HG03045 (cell line): ENCODE measurements around the gene RBM17.
"Not testable (repeated sequence)": the region's sequence is repeated elsewhere in the genome, so short reads cannot be mapped to it uniquely, and the experiment has no call there.

Experiments
- ATAC-seq: cut with Tn5 transposase; IDR thresholded peaks from one replicate; pipeline ENCODE4 v1.9.1; 2021; ENCODE audit warnings: mild to moderate bottlenecking, moderate library complexity; ENCODE audit not compliant: unreplicated experiment

RBM17 gene

DNA sequence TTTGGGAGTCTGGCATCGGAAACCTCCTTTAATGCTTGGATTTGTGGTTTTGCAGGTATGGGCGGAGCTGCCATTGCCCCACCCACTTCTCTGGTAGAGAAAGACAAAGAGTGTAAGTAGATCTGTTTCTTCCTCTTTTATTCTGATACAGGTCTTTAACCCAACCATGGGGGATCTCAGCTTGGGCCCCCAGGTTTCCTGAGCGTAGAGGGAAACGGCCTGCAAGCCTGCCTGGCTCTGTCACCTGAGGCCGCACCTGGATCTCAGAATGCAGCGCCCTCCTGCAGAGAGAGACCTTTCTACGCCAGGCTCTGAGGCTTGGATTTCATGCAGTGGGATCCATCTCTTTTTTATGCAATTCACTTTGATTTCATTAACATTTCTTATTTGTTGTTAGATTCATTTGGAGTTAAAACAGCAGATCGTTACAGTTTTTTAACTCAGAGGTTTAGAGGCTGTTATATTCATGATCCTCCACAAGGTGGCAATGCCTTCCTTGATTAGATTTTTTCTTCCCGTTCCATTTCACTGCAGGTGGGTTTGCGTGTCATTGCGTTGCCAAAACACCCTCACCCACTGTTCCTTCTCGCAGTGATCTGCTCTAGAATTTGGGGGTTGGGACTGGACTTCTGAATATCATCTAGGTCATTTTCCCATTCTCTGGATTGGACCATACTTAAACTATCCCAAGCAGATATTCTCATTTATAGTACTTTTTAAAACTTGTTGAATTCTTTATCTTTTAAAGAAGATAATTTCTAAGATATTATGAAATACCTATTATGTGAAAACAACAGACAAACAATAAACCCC, 20.0 kb downstream of the RBM17 start:
- no peak for ATAC-seq

DNA sequence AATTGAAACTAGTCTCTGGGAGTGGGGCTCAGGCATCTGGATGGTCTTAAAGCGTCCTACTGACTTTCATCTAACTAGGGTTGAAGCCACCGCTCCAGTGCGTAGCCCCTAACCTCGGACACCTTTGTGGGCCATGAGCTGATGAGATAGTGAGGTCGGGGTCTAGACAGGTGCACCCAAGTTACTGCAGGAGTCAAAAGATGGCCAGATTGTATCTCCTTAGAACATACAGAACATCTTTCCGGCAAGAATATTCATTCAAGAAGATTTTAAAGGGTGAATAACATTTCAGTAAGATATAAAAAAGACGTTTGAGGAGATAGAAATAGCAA, 20.6 kb downstream of the RBM17 start:
- no peak for ATAC-seq

DNA sequence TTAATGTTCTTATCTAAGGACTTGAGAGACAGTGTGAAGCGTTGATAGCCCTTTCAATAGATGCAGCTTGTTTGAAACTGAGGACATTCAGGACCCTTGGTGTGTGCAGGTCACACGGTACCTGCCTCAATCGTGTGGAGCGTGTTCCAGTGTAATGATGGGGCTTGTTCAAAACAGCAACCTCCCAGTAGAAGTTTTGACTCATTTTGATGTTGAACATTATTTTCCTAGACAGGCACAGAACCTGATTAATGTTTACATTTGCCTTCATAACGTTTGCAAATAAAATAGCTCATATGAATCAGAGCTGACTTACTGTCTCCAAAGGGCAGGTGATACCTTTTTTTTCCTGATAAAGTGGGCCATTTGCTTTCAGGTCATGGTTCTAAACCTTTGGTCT, 21.3 kb downstream of the RBM17 start:
- no peak for ATAC-seq

DNA sequence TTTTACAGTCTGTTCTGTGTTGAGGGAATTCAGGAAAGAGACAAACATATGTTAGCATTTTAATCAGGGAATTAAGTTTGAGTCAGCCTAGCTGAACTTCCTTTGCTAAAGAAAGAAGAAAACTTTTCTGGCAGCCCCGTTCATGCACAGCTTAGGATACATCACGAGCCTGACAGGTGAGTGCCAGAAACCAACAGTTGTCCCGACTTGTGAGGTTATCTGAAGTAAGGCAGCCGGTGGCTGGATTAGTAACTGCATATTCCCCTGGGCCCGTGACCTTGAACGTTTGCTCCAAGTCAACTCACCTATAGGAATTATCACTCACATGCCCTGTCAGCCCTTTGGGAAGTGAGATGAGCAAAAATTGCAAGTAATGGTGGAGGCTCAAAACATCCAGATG, 24.1 kb downstream of the RBM17 start:
- ATAC-seq: no peak

DNA sequence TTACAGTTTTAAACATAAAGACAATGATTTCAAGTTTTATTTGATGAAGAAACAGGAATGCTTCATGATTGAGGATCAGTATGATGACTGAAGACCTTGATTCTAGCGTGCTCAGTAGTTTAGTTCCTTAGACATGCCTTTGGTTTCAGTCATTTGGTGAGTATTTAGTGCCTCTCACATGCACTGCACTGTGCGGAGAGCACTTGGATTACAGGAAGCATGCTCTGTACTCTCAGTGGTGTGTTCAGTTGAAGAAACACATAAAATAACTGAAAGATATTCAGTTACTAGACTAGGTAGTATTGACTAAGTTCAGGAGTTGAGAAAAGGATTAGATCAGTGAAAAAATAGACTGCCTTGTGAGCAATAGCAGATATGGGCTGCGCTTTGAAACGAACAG, 25.5 kb downstream of the RBM17 start:
- no peak for ATAC-seq

DNA sequence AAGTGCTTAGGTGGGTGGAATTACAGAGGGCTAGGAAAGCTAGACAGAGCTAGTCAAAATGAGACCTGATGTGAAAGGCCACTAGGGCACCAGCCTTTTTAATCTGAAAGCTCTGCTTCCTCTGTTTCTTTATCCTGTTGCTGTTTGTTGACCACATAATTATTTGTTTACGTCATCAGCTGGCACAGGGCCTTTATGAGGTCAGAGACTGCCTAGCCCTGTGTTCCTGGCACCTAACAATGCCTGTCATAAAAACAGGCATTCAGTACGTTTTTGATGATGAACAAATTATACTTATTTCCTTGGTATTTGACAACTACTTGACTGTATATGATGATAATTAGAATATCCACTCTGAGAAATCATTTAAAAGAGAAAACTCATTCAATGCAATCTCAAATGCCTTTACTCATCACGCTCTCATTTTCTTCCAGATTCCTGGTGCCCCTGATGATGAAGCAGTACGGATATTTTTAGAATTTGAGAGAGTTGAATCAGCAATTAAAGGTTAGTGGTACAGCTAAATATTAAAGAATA, 26.0 kb downstream of the RBM17 start:
- ATAC-seq: no peak

- ATAC-seq: no peak
Observed at GRCh38 chr10:6115411-6115810, 26.6 kb downstream of the RBM17 start.

- no peak for ATAC-seq
Observed at GRCh38 chr10:6115824-6116350, 27.1 kb downstream of the RBM17 start.

GRCh38 chr10:6116806-6117205, 28.0 kb downstream of the RBM17 start:
- no peak for ATAC-seq

GRCh38 chr10:6117711-6118110, 28.9 kb downstream of the RBM17 start:
- ATAC-seq: no peak

DNA sequence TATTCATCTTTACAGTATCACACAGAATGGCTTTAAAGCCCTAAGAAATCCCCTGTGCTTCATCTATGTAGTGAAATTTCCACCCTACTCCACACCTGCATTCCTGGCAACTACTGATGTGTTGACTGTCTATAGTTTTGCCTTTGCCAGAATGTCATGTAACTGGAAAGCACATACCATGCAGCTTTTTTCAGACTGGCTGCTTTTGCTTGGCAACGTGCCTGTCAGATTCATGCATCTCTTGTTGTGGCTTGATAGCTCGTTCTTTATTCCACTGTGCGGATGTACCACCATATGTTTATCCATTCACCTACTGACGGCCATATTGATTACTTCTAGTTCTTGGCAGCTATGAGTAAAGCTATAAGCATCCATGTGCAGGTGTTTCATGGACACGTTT, 30.6 kb downstream of the RBM17 start:
- no peak for ATAC-seq

- ATAC-seq: no peak
Observed at GRCh38 chr10:6119962-6120361, 31.1 kb downstream of the RBM17 start.

DNA sequence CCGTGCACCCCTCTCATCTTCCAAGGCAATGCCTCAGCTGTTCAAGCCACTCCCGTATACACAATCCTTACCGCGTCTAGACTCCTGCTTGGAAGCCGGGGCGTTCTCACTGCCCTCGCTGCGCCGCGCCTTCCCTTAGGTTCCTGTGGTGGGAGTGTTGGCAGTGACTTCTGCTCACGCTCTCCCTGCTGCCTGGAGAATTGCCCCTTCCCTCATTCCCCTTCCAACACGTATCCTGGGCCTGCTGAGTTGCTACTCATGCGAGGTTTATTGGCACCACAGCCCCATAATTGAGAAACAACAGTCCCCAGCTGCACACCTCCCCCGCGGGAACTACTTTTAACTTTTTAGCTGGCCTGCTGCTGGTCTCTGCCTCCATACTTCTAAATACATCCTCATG, 31.9 kb downstream of the RBM17 start:
- ATAC-seq: no peak

DNA sequence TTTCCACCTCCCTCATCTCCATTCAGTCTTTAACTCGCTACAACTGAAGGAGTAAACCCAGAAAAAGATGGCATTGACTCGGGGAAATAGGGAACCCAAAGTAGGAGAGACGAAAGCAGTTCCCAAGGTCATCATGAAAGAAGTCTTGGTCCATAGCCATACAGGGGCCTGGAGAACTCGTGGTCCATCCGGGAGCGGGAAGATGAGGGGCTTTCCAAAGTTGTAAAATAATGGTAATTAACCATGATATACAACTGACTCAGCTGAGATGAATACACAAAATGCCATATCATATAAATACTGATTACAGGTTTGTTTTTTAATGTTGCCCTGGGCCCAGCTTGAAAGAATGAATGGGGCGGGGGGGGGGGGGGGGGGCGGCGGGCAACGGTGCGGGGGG, 32.3 kb downstream of the RBM17 start:
- no peak for ATAC-seq

DNA sequence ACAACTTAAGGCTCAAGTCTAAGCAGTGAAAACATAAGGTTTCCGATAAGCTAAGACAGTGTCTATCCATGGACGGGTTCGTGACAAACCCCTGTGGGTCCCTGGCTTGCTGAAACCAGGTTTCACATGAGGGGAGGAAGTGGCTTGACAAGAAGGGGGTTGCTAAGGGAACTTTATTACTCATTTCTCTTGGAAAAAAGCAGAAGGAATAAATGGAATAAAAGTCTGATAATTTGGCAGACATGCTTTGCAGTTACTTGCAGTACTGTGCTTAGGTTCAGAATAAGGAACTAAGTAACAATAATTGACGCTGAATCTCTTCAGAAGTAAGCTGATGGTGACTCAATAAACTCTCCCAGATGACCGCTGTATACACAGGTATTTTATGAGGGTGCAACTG, 34.7 kb downstream of the RBM17 start:
- no peak for ATAC-seq

- no peak for ATAC-seq
Observed at GRCh38 chr10:6124666-6125065, 35.8 kb downstream of the RBM17 start.

GRCh38 chr10:6127461-6127860, 38.6 kb downstream of the RBM17 start:
- not testable (repeated sequence) for ATAC-seq

DNA sequence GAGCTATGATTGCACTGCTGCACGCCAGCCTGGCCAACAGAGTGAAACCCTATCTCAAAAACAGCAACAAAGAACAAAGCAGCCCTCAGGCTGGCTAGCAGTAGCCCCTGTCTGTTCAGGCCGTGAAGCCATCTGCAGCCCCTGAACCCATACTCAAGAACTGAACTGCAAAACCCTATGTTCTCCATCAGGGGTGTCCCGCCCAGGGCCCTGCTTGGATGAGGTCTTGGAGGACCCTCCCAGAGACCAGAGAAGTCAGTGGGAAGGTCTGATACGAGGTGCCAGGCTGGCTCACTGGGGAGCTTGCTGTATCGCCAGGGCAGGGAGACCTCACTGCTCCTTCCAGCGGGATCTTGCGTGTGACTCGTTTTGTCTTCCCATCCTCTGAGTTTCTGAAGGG, 39.3 kb downstream of the RBM17 start:
- no peak for ATAC-seq

GRCh38 chr10:6128591-6129251, 39.9 kb downstream of the RBM17 start:
- no peak for ATAC-seq

GRCh38 chr10:6130848-6131470, 42.1 kb downstream of the RBM17 start:
- ATAC-seq: no peak

GRCh38 chr10:6133331-6134098, 44.7 kb downstream of the RBM17 start:
- no peak for ATAC-seq
